ENCODE results near the gene IP6K3. TPM values are rescaled to one million over a fixed set of nuclear protein-coding genes. Genes with fewer than 3 reads are reported as not detected.

Gene IP6K3
- polyA plus RNA-seq, 3 donors: not detected

GRCh38 chr6:33724102-33725023 lies 22.3 kb downstream of the IP6K3 start:
- H3K4me3 Mint-ChIP-seq: no peak overlapping the region
- no peaks in the 10 kb centered on the region for H3K9me3 ChIP-seq (replicated peaks in 1 of 2; ENCODE audit: control insufficient read depth in 1 of 2, insufficient read depth in 1 of 2, low read length in 2 of 2)
- DNase-seq: no peak

More at GRCh38 chr6:33724102-33725023, 22.3 kb downstream of the IP6K3 start:
- WGBS (ENCODE audit: insufficient coverage): 100% methylated on average over 3 of the region's 13 CpGs
- Mint-ChIP-seq H3K27ac (no peak overlapping the region), H3K36me3 (no peaks in the 10 kb centered on the region), H3K4me1 (no peaks in the 10 kb centered on the region), H3K9me3 (no peaks in the 10 kb centered on the region), H3K27me3 (ENCODE audit: low read depth in 3 of 3) (peaks cover 11 to 21% (median 19%) of the 10 kb centered on the region in 3 donors)
- Histone ChIP-seq H3K27ac (ENCODE audit: low read depth in 1 of 2, low read length in 2 of 2) (no peak overlapping the region), H3K4me3 (replicated peaks in 1 of 3; ENCODE audit: low read depth in 2 of 3, low read length in 3 of 3) (no peak overlapping the region), H3K9ac (ENCODE audit: insufficient read depth, low read length, poor library complexity, severe bottlenecking) (no peak overlapping the region), H4K20me1 (ENCODE audit: insufficient read depth, low read length) (no peaks in the 10 kb centered on the region), H2AFZ (ENCODE audit: insufficient read depth, low read depth, low read length, poor library complexity, severe bottlenecking) (no peak overlapping the region), H3K27me3 (ENCODE audit: control insufficient read depth in 2 of 2, insufficient read depth in 2 of 2, low read length in 2 of 2) (peaks cover 0 to 6% of the 10 kb centered on the region in 2 donors), H3K79me2 (ENCODE audit: insufficient read depth, low read length) (no peaks in the 10 kb centered on the region), H3K36me3 (replicated peaks in 1 of 2; ENCODE audit: control insufficient read depth in 1 of 2, insufficient read depth in 2 of 2, low read length in 2 of 2) (no peaks in the 10 kb centered on the region), H3K4me2 (replicated peaks; ENCODE audit: extremely low read depth, low read length, poor library complexity, severe bottlenecking) (no peak overlapping the region), H3K4me1 (ENCODE audit: control insufficient read depth in 1 of 2, insufficient read depth in 2 of 2, low read length in 2 of 2) (no peaks in the 10 kb centered on the region)
- intact Hi-C loops (cut with micrococcal nuclease): no loop called here
- TF ChIP-seq CTCF (IDR thresholded peaks at IDR 0.05): no peak

Measured in CD14-positive monocyte (primary cell).